A673 (cell line): Measurements from ENCODE around the gene GRM5. TPM values are rescaled to one million over a fixed set of nuclear protein-coding genes. Genes with fewer than 3 reads are reported as not detected.
"Not testable (repeated sequence)": the region's sequence is repeated elsewhere in the genome, so short reads cannot be mapped to it uniquely, and the experiment has no call there.

Experiments
- BruUV-seq: library from RNA; stranded (reverse); fragments of 400-500 nt; replicated peaks from 2 replicates; lab custom pipeline; 2021; lab: Mats Ljungman, UMichigan
- CTCF ChIA-PET: fragments of 300-600 bp; sonication (Branson Sonifier 250); formaldehyde crosslinking; loops from one replicate; lab custom pipeline; 2022; ENCODE audit warnings: antibody characterized with exemption; lab: Charles Lee
- POLR2A ChIA-PET: fragments of 300-600 bp; sonication (Branson Sonifier 250); formaldehyde crosslinking; loops from one replicate; lab custom pipeline; 2022; ENCODE audit warnings: antibody characterized with exemption; ENCODE audit not compliant: low non-redundant PET; lab: Charles Lee
- DNase-seq: peaks from one replicate; pipeline ENCODE4 v3.0.0-alpha.2; 2015; ENCODE audit warnings: low spot score
- H3K27ac ChIP-seq: fragments of 200-600 bp; sonication (generic); 2 replicates; pipeline ENCODE4 v1.5.1; 2016; ENCODE audit warnings: mixed run types, low read depth, mild to moderate bottlenecking, mixed read lengths, antibody characterized with exemption, low read length; ENCODE audit not compliant: poor library complexity, severe bottlenecking
- H3K27me3 ChIP-seq: fragments of 200-600 bp; sonication (generic); replicated peaks from 2 replicates; pipeline ENCODE4 v1.6.1; 2017; ENCODE audit warnings: mixed run types, low read depth, mild to moderate bottlenecking, mixed read lengths, antibody characterized with exemption, low read length; ENCODE audit not compliant: insufficient read depth, poor library complexity
- H3K36me3 ChIP-seq: fragments of 200-600 bp; sonication (generic); 2 replicates; pipeline ENCODE4 v1.6.1; 2016; ENCODE audit warnings: mixed run types, mild to moderate bottlenecking, mixed read lengths, antibody characterized with exemption, low read length; ENCODE audit not compliant: insufficient read depth, poor library complexity, severe bottlenecking
- H3K4me1 ChIP-seq: fragments of 200-600 bp; sonication (generic); 2 replicates; pipeline ENCODE4 v1.6.1; 2017; ENCODE audit warnings: mixed run types, mild to moderate bottlenecking, mixed read lengths, antibody characterized with exemption, low read length; ENCODE audit not compliant: insufficient read depth, poor library complexity, severe bottlenecking
- H3K4me3 ChIP-seq: fragments of 200-600 bp; sonication (generic); 2 replicates; pipeline ENCODE4 v1.5.1; 2016; ENCODE audit warnings: low read depth, mixed run types, mild to moderate bottlenecking, mixed read lengths, low read length; ENCODE audit not compliant: poor library complexity, severe bottlenecking
- H3K9me3 ChIP-seq: fragments of 200-600 bp; sonication (generic); 2 replicates; pipeline ENCODE4 v1.6.1; 2016; ENCODE audit warnings: mixed run types, low read depth, mild to moderate bottlenecking, mixed read lengths, antibody characterized with exemption, low read length; ENCODE audit not compliant: poor library complexity, severe bottlenecking
- EZH2 ChIP-seq: fragments of 200-600 bp; sonication (generic); IDR thresholded peaks from 2 replicates; pipeline ENCODE4 v1.6.1; 2017; ENCODE audit warnings: borderline replicate concordance, low read depth, mild to moderate bottlenecking, mixed read lengths, antibody characterized with exemption, low read length; ENCODE audit not compliant: poor library complexity, severe bottlenecking
- intact Hi-C: fragments of 100-400 bp; cut with micrococcal nuclease; formaldehyde crosslinking; loops from one replicate; pipeline ENCODE4 v1.10.0; 2022; ENCODE audit not compliant: unreplicated experiment
- total RNA-seq: library from RNA; stranded (reverse); gene quantifications from 2 replicates; pipeline ENCODE4 v1.2.3, GENCODE V29; 2021
- TF ChIP-seq, protein P1 (sequence below): fragments of 300-800, 200-600 bp; sonication (generic); conservative IDR thresholded peaks from 2 replicates; pipeline ENCODE4 v1.5.1; 2017; ENCODE audit warnings: low read depth, mild to moderate bottlenecking, antibody characterized with exemption, low read length, moderate library complexity, mixed read lengths

The GRM5 gene
- total RNA-seq, 1 experiment from 2014 or later = not detected

DNA sequence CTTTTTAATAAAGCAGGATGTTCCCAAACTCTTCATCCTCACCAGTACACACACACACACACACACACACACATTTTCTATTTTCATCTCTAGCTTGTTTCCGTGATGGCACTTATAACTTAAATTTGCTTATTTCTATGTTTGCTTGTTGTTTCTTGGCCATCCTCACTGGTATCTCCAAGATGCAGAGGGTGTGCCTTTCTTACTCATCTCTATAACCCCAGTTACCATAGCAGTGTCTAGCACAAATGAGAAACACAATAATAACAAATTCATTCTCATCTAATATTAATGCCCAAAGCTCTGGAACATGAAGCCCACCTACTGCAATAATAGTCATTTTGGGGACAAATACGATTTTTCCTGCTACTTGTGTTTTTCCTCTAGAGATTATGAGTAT, 156.3 kb downstream of the GRM5 start:
- no TSS peak for BruUV-seq
- H3K4me1 ChIP-seq = no peaks in the 10 kb centered on the region
- no peaks in the 10 kb centered on the region for H3K27me3 ChIP-seq
- intact Hi-C loops = no loop called here
- no peaks in the 10 kb centered on the region for H3K36me3 ChIP-seq
- DNase-seq = no peak
- no peaks in the 10 kb centered on the region for H3K9me3 ChIP-seq
- ChIA-PET POLR2A (no interaction called here), CTCF (no interaction called here)
- H3K27ac ChIP-seq = no peak overlapping the region
- H3K4me3 ChIP-seq = no peak overlapping the region
- TF ChIP-seq, protein P1, sequence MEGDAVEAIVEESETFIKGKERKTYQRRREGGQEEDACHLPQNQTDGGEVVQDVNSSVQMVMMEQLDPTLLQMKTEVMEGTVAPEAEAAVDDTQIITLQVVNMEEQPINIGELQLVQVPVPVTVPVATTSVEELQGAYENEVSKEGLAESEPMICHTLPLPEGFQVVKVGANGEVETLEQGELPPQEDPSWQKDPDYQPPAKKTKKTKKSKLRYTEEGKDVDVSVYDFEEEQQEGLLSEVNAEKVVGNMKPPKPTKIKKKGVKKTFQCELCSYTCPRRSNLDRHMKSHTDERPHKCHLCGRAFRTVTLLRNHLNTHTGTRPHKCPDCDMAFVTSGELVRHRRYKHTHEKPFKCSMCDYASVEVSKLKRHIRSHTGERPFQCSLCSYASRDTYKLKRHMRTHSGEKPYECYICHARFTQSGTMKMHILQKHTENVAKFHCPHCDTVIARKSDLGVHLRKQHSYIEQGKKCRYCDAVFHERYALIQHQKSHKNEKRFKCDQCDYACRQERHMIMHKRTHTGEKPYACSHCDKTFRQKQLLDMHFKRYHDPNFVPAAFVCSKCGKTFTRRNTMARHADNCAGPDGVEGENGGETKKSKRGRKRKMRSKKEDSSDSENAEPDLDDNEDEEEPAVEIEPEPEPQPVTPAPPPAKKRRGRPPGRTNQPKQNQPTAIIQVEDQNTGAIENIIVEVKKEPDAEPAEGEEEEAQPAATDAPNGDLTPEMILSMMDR = no peak
- no peak for TF ChIP-seq EZH2

DNA sequence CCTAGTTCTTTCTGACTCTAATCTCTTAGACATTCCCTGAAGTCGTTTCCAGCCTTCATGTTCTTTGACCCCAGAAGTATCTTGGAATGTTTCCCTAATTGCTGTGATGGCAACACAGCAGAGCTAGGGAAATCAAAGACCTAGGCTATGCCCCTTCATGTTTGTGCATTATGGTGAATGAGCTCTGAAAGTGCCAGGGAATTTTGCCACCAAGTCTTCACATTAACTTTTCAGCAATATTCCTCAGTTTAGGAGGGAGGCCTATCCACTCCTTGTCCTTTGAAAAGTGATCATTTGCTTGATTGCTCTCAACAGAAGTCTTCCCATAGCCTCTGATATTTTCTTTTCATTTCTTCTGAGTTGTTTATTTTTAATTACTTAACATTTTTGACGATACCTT, 164.3 kb downstream of the GRM5 start:
- H3K4me3 ChIP-seq, H3K4me1 ChIP-seq, DNase-seq, H3K9me3 ChIP-seq, BruUV-seq, H3K27me3 ChIP-seq, CTCF ChIA-PET, H3K27ac ChIP-seq, intact Hi-C loops, H3K36me3 ChIP-seq, POLR2A ChIA-PET: not testable (repeated sequence)

DNA sequence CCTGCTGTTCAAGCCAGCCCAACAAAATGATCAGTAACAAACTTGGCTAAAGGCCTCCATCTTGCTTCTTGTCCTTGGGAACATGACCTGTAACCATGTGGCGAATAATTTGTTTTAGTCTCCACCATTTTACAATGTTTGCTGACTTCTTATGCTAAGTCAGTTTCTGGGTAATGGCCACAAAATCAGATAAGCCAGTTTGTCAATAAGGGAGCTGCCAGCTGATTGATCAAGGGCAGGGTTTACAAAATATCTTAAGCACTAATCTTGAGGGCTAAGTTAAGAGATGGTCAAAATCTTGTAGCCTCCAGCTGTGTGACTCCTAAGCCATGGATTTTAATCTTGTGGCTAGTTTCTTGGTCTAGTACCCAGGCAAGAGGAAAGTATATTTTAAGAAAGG, 176.9 kb downstream of the GRM5 start:
- H3K36me3 ChIP-seq, H3K4me3 ChIP-seq, H3K27ac ChIP-seq, H3K4me1 ChIP-seq, BruUV-seq, CTCF ChIA-PET, POLR2A ChIA-PET, H3K27me3 ChIP-seq, H3K9me3 ChIP-seq, DNase-seq: not testable (repeated sequence)
- intact Hi-C loops = loop anchor here (5.0 kb wide), 1 partner anchor 1012 kb away; no protein-coding TSS in a partner anchor

DNA sequence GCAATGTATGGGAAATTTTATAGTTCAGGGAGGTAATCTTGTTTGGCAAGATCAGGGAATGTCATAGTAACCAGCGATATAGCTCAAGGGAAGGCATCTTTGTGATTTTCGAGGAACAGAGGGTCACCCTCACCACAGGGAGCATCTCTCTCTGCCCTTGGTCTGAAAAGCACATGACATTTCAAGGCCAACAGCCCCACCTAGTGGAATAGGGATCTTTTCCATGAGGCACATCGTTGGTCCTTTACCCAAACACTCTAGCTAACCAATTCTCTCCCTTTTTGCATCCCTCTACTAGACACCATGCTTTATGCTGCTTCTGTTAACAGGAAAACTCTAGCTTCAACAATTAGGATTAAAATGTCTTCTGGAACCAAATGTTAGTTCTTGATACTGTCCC, 179.0 kb downstream of the GRM5 start:
- CTCF ChIA-PET = interaction anchor here (0.7 kb wide), 1 partner anchor 334 kb away, joined by 3 read pairs; no protein-coding TSS in a partner anchor
- POLR2A ChIA-PET = no interaction called here

DNA sequence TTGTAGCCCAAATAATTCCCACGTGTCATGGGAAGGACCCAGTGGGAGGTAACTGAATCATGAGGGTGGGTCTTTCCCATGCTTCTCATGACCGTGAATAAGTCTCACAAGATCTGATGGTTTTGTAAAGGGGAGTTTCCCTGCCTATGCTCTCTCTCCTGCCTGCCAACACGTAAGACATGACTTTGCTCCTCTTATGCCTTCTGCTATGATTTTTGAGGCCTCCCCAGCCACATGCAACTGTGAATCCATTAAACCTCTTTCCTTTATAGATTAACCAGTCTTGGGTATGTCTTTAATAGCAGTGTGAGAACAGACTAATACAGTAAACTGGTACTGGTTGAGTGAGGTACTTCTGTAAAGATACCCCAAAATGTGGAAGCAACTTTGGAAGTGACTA, 183.0 kb downstream of the GRM5 start:
- DNase-seq, H3K4me3 ChIP-seq, H3K9me3 ChIP-seq, BruUV-seq, H3K27me3 ChIP-seq, CTCF ChIA-PET, H3K36me3 ChIP-seq, H3K4me1 ChIP-seq, H3K27ac ChIP-seq, POLR2A ChIA-PET, intact Hi-C loops: not testable (repeated sequence)

More for the DNA sequence above, 179.0 kb downstream of the GRM5 start:
- intact Hi-C loops = loop anchor here (5.0 kb wide), 1 partner anchor 1009 kb away; no protein-coding TSS in a partner anchor
- peak; percentile 22 for DNase-seq
- Histone ChIP-seq H3K36me3 (no peaks in the 10 kb centered on the region), H3K27me3 (no peaks in the 10 kb centered on the region), H3K4me3 (no peak overlapping the region), H3K9me3 (peaks cover 7% of the 10 kb centered on the region), H3K27ac (no peak overlapping the region), H3K4me1 (no peaks in the 10 kb centered on the region)
- TF ChIP-seq, protein P1 = 0 out of 2 replicates have a peak, but pooled peaks have one; percentile 29
- no peak for TF ChIP-seq EZH2
- no TSS peak for BruUV-seq
